DMS 273 treated with DMSO at 0.1 percent for 48 hours (cell line): ENCODE data around the gene TMEM30B.
"Not testable (repeated sequence)": the region's sequence is repeated elsewhere in the genome, so short reads cannot be mapped to it uniquely, and the experiment has no call there.

Experiments used
- DNase-seq: peaks from one replicate; lab custom pipeline; 2025; lab: John Stamatoyannopoulos, UW

Gene TMEM30B

DNA sequence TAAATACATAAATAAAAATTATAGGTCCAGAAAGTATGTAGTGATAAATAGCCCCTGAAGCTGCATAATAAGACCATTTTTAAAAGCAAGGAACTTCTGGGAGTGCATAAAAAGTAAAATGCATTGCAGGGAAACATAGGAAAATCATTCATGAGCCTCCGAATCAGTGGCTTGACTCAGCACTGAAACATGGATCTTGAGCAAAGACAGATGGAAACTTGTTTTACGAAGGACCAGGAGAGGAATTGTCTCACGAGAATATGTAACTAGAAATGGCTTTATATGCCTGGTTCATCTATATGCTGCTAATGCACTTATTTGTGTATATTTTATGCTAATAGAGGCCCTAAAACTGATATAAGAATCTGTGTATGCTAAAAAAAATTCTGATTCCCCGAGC is 14.7 kb downstream of the TMEM30B start:
- DNase-seq: no peak

GRCh38 chr14:61264651-61265050 is 16.5 kb downstream of the TMEM30B start:
- no peak for DNase-seq

GRCh38 chr14:61264010-61264571 is 17.0 kb downstream of the TMEM30B start:
- no peak for DNase-seq

- DNase-seq: no peak
These were observed 19.1 kb downstream of the TMEM30B start for GRCh38 chr14:61262082-61262481.

DNA sequence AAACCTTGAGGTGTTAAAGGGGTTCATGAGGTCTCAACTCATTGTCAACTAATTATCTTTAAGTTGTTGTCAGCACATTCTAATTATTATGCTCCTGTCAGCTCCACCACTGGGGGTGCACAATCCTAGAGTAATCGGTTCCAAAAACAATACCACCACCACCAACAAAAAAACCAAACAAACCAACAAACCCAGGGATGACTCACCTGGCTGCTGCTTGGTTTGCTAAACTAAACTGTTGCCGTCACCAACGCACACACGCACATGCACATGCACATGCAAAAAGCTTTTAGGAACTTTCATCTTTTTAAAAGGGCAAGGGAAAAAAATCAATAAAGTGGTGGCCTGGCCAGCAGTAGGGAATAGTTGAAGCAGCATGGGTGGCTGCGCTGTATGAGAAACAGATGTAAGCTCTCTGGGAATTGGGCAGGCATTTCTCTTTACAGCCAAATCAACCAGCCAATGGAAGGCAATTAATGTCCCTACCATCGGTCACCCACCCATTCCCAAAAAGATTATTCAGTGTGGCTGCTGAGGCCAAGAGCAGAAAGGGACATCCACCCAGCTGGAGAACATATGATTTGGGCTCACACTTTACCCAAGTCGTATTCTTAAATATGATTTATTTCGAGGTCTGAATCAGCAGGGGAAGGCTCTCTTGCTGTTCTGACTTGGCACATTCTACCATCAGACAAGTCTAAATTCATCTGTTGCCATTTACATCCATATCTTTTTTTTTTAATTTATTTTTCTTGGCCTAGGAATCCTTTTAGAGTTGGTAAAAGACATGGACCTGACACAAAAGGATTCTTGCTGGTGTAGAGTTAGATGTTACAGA is 20.0 kb downstream of the TMEM30B start:
- no peak for DNase-seq

- no peak for DNase-seq
These were observed 22.2 kb downstream of the TMEM30B start for GRCh38 chr14:61258985-61259384.

- DNase-seq: no peak
These were observed 23.6 kb downstream of the TMEM30B start for GRCh38 chr14:61257469-61258057.

DNA sequence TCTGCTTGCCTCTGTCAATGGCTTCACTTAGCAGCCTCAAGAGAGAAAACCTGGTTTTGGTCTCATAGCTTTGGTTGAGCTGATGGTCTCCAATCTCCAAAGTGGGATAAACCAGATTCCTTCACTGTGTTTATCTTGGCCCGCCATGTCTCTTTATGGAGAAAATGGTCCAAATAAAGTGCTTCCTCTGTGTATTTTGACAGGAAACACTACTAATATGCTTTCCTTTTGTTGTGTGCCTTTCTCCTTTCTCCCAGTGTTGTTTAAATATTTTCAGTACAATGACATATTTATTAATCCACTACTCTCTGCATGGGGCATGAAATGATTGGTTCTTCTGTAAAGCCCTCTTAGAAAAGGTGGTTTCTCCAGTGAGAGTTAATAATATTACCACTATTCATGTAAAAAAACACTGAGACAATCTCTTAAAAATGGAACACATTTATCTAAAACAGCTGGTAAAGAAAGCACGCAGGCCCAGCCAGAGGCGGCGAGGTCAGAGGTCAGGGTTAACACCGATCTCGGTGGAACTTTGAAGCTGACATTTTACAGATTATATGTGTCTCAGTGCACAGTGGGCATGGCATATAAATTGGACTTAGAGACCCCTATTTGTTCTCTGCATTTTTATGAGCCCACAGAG is 24.2 kb downstream of the TMEM30B start:
- DNase-seq: no peak

DNA sequence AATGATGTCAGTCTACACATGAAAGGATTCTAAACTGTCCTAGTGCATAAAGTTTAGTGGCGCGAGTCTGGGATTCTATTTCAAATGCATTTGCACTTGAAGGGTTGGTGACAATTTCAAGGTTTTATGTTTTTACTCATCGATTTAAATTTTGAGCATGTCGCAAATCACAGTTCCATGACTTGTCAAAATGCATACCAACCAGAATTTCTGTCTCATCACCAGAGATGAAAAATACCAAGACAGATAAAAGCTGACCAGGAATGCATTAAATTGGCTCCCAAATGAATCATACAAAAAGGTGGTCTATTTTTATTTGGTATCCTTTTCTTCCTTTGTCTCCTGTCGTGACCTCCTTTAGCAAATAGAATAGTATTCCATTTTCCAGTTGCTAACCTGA is 25.2 kb downstream of the TMEM30B start:
- no peak for DNase-seq

- DNase-seq: no peak
These were observed 26.2 kb downstream of the TMEM30B start for GRCh38 chr14:61254808-61255526.

GRCh38 chr14:61253064-61253738 is 27.9 kb downstream of the TMEM30B start:
- no peak for DNase-seq

DNA sequence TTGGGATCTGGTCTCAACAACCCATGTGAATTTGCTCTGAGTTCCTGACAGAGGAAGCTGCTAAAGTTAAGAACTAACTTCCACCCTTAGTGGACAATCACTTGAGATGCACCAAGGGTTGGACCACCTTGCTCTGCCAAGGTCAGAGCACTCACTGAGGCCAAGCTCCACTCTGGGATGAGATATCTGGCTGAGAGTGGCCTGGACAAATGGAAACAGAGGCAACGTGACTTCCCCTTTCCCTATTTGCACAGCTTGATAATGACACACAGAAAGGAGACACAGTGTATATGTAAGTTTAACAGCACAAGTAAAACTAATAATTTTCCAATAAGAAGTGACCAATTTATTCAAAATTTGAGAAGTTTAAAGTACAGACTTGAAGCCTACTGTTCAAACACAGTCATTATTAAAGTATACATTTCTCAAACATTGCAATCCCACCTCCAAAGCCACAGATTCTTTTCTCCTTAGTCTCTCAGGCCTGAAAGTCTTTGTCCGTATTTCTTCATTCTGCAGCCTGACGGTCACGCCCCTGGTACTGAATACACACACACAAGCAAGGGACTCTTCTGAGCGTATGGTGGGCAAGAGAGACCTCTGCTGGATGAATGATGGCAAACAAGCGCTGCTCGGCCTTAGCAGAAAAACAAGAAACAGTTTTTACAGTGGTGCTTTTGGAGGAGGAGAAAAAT is 28.6 kb downstream of the TMEM30B start:
- peak; percentile 45 for DNase-seq

DNA sequence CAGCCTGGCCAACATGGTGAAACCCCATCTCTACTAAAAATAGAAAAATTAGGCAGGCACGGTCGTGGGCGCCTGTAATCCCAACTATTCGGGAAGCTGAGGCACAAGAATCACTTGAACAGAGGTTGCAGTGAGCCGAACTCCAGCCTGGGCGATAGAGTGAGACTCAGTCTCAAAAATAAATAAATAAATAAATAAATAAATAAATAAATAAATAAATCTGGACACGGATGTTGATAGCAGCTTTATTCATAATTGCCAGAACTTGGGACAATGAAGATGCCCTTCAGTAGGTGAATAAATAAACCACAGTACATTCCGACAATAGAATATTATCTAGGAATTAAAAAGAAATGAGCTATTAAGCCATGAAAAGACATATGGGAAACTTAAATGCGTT is 31.1 kb downstream of the TMEM30B start:
- no peak for DNase-seq

DNA sequence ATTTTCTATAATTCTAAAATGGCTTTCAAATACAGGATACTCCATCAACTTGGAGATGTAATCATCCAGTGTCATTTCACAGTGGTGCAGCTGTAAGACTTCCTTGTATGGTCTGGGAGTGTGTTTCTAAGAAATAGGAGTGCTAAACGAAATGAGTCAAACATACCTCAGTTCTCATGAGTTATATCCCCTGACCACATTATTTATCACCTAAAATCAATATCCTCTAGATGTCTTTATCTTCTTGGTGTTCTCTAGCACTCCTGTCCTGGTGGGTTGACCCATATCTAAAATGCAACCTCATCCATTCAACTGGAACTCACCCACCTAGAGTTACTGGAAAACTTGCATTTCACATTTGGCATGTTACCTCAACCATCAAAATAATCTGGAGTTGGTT is 33.2 kb downstream of the TMEM30B start:
- DNase-seq: no peak

- no peak for DNase-seq
These were observed 34.4 kb downstream of the TMEM30B start for GRCh38 chr14:61246721-61247120.

- DNase-seq: no peak
These were observed 37.1 kb downstream of the TMEM30B start for GRCh38 chr14:61244009-61244408.

GRCh38 chr14:61240206-61240605 is 40.9 kb downstream of the TMEM30B start:
- DNase-seq: no peak

- DNase-seq: not testable (repeated sequence)
These were observed 41.9 kb downstream of the TMEM30B start for GRCh38 chr14:61239285-61239684.

GRCh38 chr14:61238611-61239245 is 42.4 kb downstream of the TMEM30B start:
- no peak for DNase-seq

DNA sequence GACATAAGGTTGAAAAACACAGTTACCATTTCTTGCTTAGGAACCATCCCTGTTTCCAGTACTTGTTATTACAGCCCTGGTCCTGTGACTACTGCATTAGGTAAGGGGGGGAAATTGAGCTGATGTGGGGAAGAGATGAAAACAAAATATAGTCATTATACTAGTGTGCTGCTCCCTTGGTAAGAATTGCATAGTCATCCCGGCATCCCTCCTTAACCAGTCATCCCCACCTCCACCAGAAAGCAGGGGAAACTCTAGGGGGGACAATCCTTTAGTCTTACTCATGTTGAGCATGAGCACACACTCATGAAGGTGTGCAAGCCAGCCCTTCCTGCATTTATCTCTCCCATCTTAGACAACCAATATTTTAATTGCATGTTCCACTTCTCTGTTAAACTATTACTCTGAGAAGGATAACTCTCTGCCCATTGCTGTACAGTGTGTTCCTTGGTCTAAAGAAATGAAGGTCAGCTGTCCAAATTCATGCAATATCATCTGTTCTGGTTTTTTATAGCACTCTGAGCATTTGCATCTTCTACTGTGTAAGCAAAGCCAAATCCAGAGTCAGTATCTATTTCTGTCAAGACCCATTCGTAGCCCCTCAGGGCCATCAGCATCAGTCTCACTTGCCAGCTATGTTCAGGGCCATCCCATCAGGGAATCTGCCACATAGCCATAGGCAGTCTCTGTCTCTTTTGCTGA is 46.8 kb downstream of the TMEM30B start:
- DNase-seq: no peak
